ENCODE data around the gene KANSL1L.
"Not testable (repeated sequence)": the region's sequence is repeated elsewhere in the genome, so short reads cannot be mapped to it uniquely, and the experiment has no call there.

Gene KANSL1L, protein sequence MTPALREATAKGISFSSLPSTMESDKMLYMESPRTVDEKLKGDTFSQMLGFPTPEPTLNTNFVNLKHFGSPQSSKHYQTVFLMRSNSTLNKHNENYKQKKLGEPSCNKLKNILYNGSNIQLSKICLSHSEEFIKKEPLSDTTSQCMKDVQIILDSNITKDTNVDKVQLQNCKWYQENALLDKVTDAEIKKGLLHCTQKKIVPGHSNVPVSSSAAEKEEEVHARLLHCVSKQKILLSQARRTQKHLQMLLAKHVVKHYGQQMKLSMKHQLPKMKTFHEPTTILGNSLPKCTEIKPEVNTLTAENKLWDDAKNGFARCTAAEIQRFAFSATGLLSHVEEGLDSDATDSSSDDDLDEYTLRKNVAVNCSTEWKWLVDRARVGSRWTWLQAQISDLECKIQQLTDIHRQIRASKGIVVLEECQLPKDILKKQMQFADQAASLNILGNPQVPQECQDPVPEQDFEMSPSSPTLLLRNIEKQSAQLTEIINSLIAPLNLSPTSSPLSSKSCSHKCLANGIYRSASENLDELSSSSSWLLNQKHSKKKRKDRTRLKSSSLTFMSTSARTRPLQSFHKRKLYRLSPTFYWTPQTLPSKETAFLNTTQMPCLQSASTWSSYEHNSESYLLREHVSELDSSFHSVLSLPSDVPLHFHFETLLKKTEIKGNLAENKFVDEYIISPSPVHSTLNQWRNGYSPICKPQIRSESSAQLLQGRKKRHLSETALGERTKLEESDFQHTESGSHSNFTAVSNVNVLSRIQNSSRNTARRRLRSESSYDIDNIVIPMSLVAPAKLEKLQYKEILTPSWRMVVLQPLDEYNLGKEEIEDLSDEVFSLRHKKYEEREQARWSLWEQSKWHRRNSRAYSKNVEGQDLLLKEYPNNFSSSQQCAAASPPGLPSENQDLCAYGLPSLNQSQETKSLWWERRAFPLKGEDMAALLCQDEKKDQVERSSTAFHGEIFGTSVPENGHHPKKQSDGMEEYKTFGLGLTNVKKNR

GRCh38 chr2:210171309-210172218 lies at the start of gene KANSL1L:
Gene KANSL1L (minus strand): TSS chr2:210171409. CDS start chr2:210154582, 16,827 bp downstream.
- FAIRE-seq (peak; percentile 84), DNase-seq (ENCODE audit: insufficient read length, low spot score) (peak; percentile 66)

DNA sequence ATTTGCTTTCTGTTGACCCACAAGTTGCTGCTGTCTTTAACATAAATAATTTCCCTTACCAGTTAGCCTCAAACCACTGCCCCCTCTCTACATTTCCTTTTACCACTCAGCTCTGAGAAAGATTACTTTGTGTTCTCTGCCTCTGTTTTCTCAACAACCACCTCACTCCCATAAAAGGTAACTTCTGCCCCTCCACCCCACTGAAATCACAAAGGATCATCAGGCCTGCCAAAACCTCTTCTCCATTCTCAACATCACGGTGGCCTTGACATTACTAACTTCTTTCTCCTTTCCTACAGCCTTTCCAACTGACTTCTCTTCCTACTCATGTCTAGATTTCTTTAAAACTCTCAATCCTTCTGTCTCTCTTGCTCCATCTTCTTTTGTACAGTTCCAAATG lies 43.9 kb upstream of the KANSL1L start:
- DNase-seq (ENCODE audit: insufficient read length, low spot score) (no peak), FAIRE-seq (no peak)

DNA sequence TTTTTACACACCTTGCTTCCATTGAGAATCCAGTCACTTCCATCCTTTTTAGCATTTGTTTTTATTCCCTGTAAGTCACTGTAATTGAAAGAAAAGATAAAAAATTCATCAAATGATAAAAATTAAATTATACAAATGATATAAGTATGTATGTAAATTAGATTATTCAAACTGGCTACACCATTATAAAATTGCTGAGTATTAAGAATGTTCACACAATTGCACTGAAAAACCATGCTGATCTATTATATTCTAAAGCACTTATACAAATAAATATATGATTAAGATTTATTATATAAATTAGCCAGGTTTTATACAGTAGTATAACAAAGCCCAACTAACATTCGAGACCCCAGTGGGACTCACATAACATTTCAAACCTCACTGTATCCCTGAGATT lies 39.0 kb upstream of the KANSL1L start:
- no peak for FAIRE-seq
- DNase-seq (ENCODE audit: insufficient read length, low spot score): no peak

DNA sequence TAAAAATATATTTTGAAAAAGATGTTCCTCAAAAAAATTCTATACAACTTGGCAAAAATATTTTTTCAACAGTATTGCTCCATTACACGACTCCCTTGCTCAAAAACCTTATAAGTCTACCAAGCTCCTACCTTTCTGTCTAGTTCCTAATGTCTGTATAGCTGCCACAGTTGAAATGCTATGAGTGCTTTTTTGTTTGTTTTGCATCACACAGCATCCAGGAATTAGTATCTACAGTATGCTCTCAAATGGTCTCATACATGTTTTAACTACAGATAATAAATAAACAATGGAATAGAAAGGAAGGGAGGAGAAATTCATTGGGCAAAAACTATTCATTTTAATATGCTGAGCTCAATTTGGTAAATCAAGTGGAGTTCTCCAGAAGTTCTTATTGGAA lies 36.7 kb upstream of the KANSL1L start:
- no peak for DNase-seq (ENCODE audit: insufficient read length, low spot score)
- FAIRE-seq: no peak

DNA sequence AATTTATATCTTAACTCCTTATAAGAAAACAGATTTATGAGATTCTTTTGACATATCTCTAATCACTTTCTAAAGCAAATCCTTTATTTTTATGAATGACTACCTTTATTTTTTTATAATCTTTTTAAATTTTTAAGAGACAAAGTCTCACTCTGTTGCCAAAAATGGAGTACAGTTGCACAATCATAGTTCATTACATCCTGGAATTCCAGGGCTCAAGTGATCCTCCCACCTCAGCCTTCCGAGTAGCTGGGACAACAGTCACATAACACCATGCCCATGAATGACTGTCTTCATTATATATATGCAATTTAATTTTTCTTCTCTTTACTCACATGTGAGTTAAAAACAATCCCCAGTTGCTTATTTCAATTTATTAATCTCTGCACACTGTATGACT lies 32.3 kb upstream of the KANSL1L start:
- DNase-seq (ENCODE audit: insufficient read length, low spot score) (no peak), FAIRE-seq (no peak)

- DNase-seq (ENCODE audit: insufficient read length, low spot score) (no peak), FAIRE-seq (no peak)
Measured at GRCh38 chr2:210203147-210203546, 31.9 kb upstream of the KANSL1L start.

GRCh38 chr2:210199854-210200253 lies 28.6 kb upstream of the KANSL1L start:
- DNase-seq (ENCODE audit: insufficient read length, low spot score): no peak
- FAIRE-seq: no peak

- FAIRE-seq (peak; percentile 53), DNase-seq (ENCODE audit: insufficient read length, low spot score) (no peak)
Measured at GRCh38 chr2:210199186-210199765, 28.1 kb upstream of the KANSL1L start.

DNA sequence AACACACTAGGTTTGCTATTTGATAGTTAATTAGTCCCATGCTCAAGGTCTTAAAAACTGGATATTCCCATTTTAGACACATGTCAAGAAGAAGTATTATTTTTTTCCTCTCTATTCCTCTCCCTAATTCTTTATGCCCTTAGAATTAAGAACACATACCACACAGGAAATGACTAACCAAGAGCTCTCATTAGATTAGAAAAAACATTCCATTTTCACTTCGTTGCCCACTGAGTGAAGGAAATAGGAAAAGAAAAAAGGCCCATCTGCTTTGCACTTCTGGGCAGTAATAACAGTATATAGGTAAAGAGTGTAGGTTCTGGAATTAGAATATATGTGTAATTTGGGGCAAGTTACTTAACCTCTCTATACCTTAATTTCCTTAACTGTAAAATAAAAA lies 27.1 kb upstream of the KANSL1L start:
- no peak for FAIRE-seq
- no peak for DNase-seq (ENCODE audit: insufficient read length, low spot score)

DNA sequence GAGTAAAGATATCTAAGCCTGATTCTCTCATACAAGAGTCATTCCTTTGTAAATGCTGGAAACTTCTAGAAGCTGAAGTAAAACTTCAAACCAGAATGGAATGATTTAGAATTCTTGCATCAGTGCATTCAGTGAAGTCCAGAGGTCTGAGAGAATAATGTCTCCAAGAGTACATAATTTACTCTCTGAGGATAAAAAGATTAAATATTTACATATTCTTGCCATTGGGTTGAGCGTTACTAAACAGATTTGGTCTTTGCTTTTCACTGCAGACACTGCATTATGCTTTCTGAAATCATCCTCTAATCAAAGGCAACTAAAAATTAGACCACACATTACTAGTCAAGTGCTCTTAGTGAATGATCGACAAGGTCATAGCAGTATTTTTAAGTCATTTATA lies 26.5 kb upstream of the KANSL1L start:
- DNase-seq (ENCODE audit: insufficient read length, low spot score) (no peak), FAIRE-seq (no peak)

- DNase-seq (ENCODE audit: insufficient read length, low spot score) (no peak), FAIRE-seq (peak; percentile 90)
Measured at GRCh38 chr2:210195101-210195852, 24.1 kb upstream of the KANSL1L start.

GRCh38 chr2:210190345-210190744 lies 19.1 kb upstream of the KANSL1L start:
- DNase-seq (ENCODE audit: insufficient read length, low spot score) (no peak), FAIRE-seq (peak; percentile 21)

DNA sequence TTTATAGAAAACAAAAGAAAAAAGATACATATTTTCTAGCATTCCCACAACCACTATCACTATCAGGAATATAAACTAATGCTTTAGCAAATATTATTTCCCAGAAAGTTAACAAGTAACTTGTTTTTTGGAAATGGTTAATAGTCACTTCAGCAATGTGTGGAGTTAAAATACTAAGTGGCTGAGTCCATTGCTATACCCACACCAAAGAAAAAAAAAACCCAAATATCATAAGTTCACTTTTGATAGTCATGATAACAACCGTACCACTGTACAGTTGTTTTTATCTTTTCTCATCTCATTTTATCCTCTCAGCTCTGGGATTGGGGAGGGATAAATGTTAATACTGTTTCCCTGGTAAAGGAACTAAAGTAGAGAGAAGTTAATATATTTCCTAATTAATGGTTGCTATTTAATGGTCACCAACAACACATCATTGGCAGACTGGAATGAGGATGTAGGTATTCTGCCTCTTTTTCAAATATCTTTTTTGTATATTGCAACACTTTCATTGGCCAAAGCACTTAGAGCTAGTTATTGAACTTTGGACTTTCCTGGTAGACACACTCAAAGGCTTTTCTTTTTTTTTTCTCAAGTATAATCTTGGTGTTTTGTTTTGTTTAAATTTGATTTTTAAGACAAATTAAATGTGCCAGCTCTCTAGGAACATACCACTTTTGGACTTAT lies 18.4 kb upstream of the KANSL1L start:
- DNase-seq (ENCODE audit: insufficient read length, low spot score) (no peak), FAIRE-seq (peak; percentile 11)

DNA sequence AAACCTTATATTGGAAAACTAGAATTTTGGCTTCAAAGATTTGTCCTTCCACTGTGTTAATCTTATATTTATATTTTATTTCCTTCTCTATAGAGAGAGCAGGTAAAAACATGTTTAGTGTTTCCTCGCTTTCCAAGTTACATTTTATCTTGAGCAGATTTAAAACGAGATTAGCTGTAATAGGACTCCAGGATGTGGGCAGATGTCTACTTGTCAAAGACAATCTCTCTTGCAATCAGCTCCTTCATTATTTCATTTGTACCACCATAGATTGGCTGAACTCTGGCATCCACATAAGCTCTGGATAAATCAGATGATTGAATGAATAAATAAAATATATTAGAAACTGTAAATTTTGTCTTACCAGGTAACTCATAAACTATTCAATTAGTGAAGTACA lies 17.5 kb upstream of the KANSL1L start:
- DNase-seq (ENCODE audit: insufficient read length, low spot score): no peak
- FAIRE-seq: no peak

GRCh38 chr2:210188190-210188589 lies 17.0 kb upstream of the KANSL1L start:
- DNase-seq (ENCODE audit: insufficient read length, low spot score) (no peak), FAIRE-seq (no peak)

DNA sequence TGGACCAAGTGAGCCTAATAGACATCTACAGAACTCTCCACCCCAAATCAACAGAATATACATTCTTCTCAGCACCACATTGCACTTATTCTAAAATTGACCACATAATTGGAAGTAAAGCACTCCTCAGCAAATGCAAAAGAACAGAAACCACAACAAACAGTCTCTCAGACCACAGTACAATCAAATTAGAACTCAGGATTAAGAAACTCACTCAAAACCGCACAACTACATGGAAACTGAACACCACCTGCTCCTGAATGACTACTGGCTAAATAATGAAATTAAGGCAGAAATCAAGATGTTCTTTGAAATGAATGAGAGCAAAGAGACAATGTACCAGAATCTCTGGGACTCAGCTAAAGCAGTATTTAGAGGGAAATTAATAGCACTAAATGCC lies 12.7 kb upstream of the KANSL1L start:
- DNase-seq (ENCODE audit: insufficient read length, low spot score); FAIRE-seq: not testable (repeated sequence)

DNA sequence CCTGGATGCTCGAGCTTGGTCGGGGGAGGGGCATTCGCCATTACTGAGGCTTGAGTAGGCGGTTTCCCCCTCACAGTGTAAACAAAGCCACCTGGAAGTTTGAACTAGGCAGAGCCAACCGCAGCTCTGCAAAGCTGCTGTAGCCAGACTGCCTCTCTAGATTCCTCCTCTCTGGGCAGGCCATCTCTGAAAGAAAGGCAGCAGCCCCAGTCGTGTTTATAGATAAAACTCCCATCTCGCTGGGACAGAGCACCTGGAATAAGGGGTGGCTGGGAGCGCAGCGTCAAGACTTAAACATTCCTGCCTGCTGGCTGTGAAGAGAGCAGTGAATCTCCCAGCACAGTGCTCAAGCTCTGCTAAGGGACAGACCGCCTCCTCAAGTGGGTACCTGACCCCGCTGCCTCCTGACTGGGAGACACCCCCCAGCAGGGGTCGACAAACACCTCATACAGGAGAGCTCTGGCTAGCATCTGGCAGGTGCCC lies 10.4 kb upstream of the KANSL1L start:
- not testable (repeated sequence) for DNase-seq (ENCODE audit: insufficient read length, low spot score); FAIRE-seq

DNA sequence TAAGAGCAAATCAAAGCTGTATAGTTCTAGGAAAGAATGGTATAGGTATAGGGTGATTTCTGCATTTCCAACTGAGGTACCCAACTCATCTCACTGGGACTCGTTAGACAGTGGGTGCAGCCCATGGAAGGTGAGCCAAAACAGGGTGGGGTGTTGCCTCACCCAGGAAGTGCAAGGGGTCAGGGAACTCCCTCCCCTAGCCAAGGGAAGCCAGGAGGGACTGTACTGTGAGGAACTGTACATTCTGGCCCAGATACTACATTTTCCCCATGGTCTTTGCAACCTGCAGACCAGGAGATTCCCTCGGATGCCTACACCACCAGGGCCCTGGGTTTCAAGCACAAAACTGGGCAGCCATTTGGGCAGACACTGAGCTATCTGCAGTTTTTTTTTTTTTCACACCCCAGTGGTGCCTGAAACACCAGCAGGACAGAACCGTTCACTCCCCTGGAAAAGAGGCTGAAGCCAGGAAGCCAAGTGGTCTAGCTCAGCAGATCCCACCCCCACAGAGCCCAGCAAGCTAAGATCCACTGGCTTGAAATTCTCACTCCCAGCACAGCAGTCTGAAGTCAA lies 9.9 kb upstream of the KANSL1L start:
- not testable (repeated sequence) for DNase-seq (ENCODE audit: insufficient read length, low spot score); FAIRE-seq
